GM12874 (cell line): ENCODE data around the gene SLC26A4.

Experiments
- CTCF ChIP-seq: IDR thresholded peaks from 2 replicates; pipeline ENCODE4 v1.5.1; 2011; ENCODE audit warnings: low read depth, mild to moderate bottlenecking, control low read depth, low read length, moderate library complexity; ENCODE audit not compliant: insufficient read depth

The SLC26A4 gene

GRCh38 chr7:107660381-107661080, at the start of gene SLC26A4:
Gene SLC26A4 (plus strand): TSS chr7:107660828. CDS start chr7:107661642, 814 bp downstream.
- no peak for TF ChIP-seq CTCF

GRCh38 chr7:107613439-107613838, 47.2 kb upstream of the SLC26A4 start:
- no peak for TF ChIP-seq CTCF

- no peak for TF ChIP-seq CTCF
Measured at GRCh38 chr7:107613948-107614347, 46.7 kb upstream of the SLC26A4 start.

GRCh38 chr7:107614425-107614824, 46.2 kb upstream of the SLC26A4 start:
- no peak for TF ChIP-seq CTCF

- TF ChIP-seq CTCF, result no peak
Measured at GRCh38 chr7:107615910-107616680, 44.5 kb upstream of the SLC26A4 start.

GRCh38 chr7:107622429-107622828, 38.2 kb upstream of the SLC26A4 start:
- TF ChIP-seq CTCF, result no peak

- TF ChIP-seq CTCF, result no peak
Measured at GRCh38 chr7:107622894-107623293, 37.7 kb upstream of the SLC26A4 start.
